GM21576 (cell line): ENCODE results near the gene GRIK4.
"Not testable (repeated sequence)": the region's sequence is repeated elsewhere in the genome, so short reads cannot be mapped to it uniquely, and the experiment has no call there.

Source experiments
- ATAC-seq: cut with Tn5 transposase; IDR thresholded peaks from one replicate; pipeline ENCODE4 v1.9.1; 2021; ENCODE audit warnings: mild to moderate bottlenecking, moderate library complexity; ENCODE audit not compliant: unreplicated experiment

The GRIK4 gene

DNA sequence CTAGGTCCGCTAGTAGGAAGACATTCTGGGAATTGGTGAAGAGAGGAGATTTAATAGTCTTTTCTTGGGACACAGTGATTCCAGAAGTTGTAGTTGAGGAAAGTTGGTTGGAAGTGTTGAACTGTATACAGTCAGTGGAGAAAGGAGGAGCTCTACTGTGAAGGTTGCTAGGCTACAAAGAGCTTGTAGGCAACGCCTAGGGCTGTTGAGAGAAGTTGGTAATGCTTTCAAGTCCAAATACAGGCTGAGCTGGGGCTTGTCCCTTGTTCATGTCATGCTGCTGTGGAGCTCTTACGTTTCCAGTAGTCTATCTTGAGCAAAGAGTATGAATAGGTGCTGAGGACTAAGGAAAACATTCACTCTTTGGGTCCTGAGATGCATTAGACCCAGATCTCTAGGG lies 513.4 kb downstream of the GRIK4 start:
- no peak for ATAC-seq

DNA sequence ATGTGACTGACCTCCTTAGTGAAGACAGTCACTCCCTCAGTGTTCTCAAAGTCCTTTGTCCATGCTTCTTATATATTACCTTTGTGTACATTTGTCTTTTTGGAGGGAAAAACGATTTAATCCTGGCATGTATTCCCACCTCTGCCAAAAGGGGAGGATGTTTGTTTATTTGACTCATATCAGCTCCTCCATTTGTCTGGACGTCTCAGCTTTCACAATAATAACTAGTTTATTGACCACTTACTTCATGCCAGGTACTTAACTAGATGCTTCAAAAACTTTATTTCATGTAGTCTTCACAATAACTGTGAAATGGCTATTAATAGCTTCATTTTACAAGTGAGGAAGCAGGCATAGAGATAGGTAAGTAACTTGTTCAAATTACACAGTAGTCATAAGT lies 517.6 kb downstream of the GRIK4 start:
- no peak for ATAC-seq

DNA sequence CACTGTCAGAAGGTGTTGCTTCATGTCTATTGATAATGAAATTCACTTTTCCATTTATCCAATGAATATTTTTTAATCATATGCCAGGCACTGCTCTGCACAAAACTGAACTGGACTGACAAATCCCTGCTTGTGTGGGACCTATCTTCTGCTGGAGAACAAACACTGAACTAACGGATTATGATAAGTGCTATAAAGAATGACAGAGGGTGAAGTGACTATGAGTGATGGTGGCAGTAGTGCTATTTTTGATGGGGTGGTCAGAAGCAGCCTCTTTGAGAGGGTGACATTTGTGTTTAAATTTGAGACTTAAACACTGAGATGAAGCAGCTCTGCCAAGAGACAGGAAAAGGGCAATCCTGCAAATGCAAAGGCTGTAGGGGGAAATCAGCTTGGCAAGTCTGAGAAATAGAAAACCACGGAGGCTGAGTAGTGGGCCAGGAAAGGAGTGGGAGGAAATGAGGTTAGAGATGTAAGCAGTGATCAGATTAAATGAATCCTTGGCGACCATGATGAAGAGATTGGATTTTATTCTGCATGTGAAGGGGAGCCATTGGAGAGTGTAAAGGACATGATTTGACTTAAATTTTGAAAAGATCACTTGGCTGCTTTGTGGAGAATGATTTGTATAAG lies 518.4 kb downstream of the GRIK4 start:
- no peak for ATAC-seq

DNA sequence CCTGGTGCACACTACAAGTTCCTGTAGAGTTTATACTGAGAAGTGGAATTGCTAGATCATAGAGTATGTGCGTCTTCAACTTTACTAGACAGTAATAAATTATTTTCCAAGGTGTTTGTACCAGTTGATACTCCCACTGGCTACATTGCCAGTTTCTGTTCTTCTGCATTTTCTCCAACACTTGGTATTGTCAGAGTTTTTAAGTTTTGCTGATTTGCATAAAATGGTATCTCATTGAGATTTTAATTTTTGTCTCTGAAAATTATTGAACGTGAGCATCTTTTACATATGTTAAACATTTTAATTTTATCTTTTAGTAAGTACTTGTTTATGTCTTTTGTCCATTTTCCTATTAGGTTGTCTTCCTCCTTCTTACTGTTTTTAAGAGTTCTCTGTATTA lies 519.6 kb downstream of the GRIK4 start:
- no peak for ATAC-seq

DNA sequence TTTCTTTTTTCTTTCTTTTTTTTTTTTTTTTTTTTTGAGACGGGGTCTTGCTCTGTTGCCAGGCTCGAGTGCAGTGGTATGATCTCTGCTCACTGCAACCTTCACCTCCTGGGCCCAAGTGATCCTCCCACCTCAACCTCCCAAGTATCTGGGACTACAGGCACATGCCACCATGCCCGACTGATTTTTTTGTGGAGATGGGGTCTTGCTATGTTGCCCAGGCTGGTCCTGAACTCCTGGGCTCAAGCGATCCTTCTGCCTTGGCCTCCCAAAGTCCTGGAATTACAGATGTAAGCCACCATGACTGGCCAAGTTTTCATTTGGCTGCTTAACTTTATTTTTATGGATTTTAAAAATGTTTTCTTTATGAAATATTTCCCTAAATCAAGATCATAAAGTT lies 520.1 kb downstream of the GRIK4 start:
- ATAC-seq = not testable (repeated sequence)

DNA sequence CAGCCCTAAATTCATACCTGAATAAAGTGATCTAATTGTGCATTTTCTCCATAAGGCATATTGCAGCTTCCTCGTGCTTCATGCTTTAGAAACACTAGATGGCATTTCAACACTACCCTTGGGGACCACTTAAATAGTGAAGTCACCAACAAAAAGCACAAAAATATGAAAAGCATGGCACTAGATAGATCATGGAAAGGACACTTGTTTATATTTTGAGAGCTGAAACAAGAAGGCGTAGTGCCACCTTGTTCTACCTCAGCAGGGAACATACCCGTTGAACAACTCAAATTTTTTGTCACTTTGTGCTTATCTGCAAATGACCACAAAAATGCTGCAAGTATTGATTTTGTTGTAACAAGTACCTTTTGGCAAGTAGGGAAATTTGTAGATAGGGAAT lies 521.0 kb downstream of the GRIK4 start:
- ATAC-seq = no peak

DNA sequence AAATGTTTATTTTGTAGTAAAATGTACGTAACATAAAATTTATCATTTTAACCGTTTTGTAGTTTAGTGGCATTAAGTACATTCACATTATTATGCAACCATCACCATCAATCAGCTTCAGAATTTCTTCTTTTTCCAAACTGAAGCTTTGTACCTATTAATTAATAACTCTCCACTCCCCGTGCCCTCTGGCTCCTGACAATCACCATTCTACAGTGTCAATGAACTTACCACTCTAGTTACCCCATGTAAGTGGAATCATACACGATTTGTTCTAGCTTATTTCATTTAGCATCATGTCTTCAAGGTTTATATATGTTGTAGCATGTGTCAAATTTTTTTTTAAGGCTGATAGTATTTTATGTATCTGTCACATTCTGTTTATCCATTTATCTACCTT lies 522.1 kb downstream of the GRIK4 start:
- ATAC-seq = no peak

DNA sequence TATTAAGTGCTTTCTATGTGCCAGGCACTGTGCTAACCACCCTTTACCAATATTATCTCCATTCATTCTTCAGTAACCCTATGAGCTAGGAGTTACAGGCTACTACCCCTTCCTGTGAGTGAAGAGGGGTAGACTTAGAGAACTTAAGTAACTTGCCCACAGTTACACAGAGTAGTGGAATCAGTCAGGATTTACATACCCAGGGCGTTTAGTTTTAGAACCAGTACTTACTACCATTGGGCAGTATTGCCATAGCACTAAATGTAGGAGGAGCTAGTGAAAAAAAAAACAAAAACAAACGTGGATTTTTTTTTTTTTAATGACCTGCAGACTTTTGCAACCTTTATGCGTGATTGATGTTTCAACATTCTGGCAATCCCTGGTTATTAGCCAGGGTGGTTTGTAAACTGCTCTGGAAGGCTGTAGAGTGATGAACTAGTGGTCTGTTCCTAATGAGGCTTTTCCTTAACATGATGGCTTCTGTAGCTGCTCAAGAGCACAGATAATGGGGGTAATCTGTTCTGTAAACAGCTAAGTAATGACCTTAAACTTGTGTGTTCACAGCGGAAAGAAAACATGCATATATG lies 523.7 kb downstream of the GRIK4 start:
- no peak for ATAC-seq

DNA sequence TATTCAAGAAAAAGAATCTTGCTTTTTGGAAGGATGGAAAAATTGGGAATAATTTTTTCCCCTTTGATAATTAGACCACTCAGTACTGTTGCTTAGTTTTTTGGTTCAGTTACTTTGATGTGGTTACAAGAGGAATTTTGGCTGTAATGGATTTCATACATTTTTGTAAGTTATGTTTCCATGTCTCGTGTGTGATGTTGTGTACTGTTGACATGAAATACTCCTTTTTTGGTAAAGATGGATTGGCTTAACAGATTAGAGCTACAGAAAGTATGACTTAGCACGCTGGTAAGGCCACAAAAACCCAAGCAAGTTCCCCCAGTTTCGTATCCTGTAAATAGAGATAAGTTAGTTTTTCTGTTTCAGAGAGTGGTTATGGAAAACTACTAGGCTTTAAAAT lies 524.2 kb downstream of the GRIK4 start:
- no peak for ATAC-seq

DNA sequence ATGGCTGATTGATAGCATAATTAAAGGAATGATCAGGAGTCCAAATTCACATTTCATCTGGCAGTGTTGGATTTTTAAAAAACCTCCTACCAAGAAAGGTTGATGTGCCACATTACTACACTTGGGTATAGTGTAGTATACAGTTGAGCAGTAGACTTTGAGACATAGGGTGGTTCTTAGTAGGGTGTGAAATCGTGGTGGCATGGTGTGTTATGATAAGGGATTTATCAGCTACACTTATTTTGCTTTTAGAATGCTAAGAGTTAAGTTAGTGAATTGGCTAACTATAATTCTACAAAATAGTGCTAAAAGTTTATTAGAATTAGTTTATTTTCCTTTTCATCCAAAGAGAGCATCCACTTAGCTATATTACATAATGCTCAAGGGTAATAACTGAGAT lies 525.5 kb downstream of the GRIK4 start:
- ATAC-seq = no peak
